ENCODE measurements around the gene SLC47A2. TPM values are rescaled to one million over a fixed set of nuclear protein-coding genes. Genes with fewer than 3 reads are reported as not detected.

The SLC47A2 gene
- total and polyA plus RNA-seq, 2 experiments from 2014 or later = not detected

DNA sequence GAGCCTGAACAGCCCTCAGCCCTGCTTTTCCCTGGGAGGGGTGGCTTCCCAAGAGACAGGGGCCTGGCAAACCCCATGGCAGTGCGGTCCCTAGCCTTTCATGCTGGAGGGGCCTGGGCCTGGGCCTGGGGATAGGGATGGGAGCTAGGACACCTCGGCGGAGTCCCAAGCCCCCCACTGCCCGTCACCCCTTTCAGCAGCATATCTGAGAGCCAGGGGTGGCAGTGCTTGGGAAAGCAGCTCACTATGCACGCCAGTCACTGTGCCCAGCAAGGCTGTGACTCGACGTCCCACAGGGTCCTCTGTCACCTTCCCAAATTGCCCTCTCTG lies 612 bp upstream of the SLC47A2 start (continued):
- no peak for TF ChIP-seq ZNF114 (CRISPR knock-in tag; IDR thresholded peaks at IDR 0.05)
- TF ChIP-seq, protein P1, sequence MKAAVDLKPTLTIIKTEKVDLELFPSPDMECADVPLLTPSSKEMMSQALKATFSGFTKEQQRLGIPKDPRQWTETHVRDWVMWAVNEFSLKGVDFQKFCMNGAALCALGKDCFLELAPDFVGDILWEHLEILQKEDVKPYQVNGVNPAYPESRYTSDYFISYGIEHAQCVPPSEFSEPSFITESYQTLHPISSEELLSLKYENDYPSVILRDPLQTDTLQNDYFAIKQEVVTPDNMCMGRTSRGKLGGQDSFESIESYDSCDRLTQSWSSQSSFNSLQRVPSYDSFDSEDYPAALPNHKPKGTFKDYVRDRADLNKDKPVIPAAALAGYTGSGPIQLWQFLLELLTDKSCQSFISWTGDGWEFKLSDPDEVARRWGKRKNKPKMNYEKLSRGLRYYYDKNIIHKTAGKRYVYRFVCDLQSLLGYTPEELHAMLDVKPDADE (IDR thresholded peaks at IDR 0.05) = no peak

DNA sequence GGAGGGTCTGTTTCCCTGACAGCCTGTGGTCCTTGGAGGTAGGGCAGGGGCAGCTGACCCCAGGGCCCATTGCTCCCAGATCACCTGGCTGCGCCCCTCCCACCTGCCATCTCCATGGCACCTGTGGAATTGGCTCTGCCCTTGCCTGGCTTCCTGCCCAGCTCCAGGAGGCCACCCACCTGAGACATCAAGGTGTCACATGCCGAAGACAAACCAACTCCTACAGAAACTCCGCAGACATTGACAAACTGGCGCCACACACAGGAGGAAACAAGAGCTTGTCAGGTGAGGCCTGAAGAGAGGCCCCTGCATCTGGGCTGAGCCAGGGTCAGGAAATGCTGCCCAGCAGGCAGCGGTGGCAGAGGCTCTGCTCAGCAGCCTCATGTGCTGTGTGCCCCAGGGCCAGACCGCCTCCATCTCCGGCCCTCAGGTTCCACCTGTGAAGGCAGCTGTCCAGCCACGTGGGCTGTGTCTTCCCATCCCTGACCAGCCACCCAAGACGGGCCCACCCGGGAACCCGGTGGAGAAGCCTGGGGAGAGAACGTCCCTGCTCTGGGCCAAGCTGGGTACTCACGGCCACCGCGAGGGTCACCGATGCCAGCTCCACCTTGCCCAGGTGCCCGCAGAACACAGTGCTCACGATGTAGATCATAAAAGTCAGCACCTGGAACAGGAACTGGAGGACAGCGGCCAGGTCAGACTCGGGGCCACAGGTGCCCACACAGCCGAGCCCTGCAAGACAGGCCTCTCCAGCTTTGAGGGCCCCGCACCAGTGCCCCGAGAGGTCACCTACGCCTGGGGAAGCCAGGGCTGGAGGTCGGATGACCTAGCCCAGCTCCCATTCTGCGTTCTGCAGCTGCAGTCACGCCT lies 1.6 kb downstream of the SLC47A2 start:
- H3K4me1 ChIP-seq (ENCODE audit: insufficient read depth) = 0 out of 2 replicates have a peak, but pooled peaks cover 6% of the 10 kb centered on the region

DNA sequence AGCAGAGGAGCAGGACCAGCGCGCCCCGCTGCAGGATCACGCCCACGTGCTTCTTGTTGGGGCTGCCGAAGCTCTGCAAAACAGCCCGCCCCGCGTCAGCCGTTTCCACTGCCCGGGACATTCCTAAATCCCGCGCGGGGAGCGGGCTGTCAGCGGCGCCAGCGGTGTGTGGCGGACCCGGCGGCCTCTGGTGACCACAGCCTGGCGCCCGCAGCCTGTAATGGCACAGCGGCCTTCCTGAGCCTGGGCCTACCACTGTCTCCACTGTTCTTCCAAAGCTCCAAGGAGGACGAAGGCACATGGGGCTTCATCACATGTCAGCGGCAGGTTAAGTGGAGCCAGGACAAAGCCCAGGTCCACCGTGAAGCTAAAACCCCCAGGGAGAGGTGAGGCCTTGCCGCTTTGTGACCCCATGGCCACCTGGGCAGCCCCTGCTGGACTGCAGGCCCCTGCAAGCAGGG lies 2.5 kb downstream of the SLC47A2 start:
- Histone ChIP-seq H3K36me3 (ENCODE audit: insufficient read depth) (no peaks in the 10 kb centered on the region), H3K4me2 (no peak overlapping the region), H3F3A (replicated peaks; ENCODE audit: low read depth) (no peaks in the 10 kb centered on the region), H3K79me2 (replicated peaks; ENCODE audit: insufficient read depth) (no peaks in the 10 kb centered on the region), H2AFZ (0 out of 2 replicates have a peak overlapping the region, but pooled peaks have one; percentile 63), H3K27me3 (ENCODE audit: insufficient read depth) (no peaks in the 10 kb centered on the region), H3K27ac (ENCODE audit: low read depth) (no peak overlapping the region), H3K4me3 (no peak overlapping the region), H3K9me2 (ENCODE audit: insufficient read depth) (no peaks in the 10 kb centered on the region), H3K4me1 (ENCODE audit: insufficient read depth) (0 out of 2 replicates have a peak, but pooled peaks cover 6% of the 10 kb centered on the region), H4K20me1 (replicated peaks; ENCODE audit: insufficient read depth) (no peaks in the 10 kb centered on the region)
- ATAC-seq (peak; percentile 24), DNase-seq (ENCODE audit: low spot score) (peak; percentile 47)
- H3K4me1 Mint-ChIP-seq = peaks cover 14% of the 10 kb centered on the region
- H3K9me3 Mint-ChIP-seq = no peaks in the 10 kb centered on the region
- peaks cover 5% of the 10 kb centered on the region for H3K27me3 Mint-ChIP-seq (ENCODE audit: insufficient read depth, low read depth, poor library complexity)
- no peak overlapping the region for H3K4me3 Mint-ChIP-seq
- no peaks in the 10 kb centered on the region for H3K36me3 Mint-ChIP-seq (ENCODE audit: low read depth)
- no peak overlapping the region for H3K27ac Mint-ChIP-seq
- TF ChIP-seq POLR2AphosphoS5 (IDR thresholded peaks at IDR 0.05; ENCODE audit: low read depth) (no peak), CREB1 (CRISPR knock-in tag; IDR thresholded peaks at IDR 0.05; ENCODE audit: low read depth) (no peak), STAT1 (IDR thresholded peaks at IDR 0.05; ENCODE audit: unreplicated experiment) (no peak), NANOG (IDR thresholded peaks at IDR 0.05; ENCODE audit: borderline replicate concordance) (no peak)
- TF ChIP-seq, protein P1 (IDR thresholded peaks at IDR 0.05) = no peak
- TF ChIP-seq, protein P2, sequence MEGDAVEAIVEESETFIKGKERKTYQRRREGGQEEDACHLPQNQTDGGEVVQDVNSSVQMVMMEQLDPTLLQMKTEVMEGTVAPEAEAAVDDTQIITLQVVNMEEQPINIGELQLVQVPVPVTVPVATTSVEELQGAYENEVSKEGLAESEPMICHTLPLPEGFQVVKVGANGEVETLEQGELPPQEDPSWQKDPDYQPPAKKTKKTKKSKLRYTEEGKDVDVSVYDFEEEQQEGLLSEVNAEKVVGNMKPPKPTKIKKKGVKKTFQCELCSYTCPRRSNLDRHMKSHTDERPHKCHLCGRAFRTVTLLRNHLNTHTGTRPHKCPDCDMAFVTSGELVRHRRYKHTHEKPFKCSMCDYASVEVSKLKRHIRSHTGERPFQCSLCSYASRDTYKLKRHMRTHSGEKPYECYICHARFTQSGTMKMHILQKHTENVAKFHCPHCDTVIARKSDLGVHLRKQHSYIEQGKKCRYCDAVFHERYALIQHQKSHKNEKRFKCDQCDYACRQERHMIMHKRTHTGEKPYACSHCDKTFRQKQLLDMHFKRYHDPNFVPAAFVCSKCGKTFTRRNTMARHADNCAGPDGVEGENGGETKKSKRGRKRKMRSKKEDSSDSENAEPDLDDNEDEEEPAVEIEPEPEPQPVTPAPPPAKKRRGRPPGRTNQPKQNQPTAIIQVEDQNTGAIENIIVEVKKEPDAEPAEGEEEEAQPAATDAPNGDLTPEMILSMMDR (conservative IDR thresholded peaks at IDR 0.05; ENCODE audit: low read depth in 2 of 2) = no peak
- TF ChIP-seq, protein P3, sequence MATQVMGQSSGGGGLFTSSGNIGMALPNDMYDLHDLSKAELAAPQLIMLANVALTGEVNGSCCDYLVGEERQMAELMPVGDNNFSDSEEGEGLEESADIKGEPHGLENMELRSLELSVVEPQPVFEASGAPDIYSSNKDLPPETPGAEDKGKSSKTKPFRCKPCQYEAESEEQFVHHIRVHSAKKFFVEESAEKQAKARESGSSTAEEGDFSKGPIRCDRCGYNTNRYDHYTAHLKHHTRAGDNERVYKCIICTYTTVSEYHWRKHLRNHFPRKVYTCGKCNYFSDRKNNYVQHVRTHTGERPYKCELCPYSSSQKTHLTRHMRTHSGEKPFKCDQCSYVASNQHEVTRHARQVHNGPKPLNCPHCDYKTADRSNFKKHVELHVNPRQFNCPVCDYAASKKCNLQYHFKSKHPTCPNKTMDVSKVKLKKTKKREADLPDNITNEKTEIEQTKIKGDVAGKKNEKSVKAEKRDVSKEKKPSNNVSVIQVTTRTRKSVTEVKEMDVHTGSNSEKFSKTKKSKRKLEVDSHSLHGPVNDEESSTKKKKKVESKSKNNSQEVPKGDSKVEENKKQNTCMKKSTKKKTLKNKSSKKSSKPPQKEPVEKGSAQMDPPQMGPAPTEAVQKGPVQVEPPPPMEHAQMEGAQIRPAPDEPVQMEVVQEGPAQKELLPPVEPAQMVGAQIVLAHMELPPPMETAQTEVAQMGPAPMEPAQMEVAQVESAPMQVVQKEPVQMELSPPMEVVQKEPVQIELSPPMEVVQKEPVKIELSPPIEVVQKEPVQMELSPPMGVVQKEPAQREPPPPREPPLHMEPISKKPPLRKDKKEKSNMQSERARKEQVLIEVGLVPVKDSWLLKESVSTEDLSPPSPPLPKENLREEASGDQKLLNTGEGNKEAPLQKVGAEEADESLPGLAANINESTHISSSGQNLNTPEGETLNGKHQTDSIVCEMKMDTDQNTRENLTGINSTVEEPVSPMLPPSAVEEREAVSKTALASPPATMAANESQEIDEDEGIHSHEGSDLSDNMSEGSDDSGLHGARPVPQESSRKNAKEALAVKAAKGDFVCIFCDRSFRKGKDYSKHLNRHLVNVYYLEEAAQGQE (IDR thresholded peaks at IDR 0.05; ENCODE audit: unreplicated experiment) = no peak

More for the DNA sequence above, 1.6 kb downstream of the SLC47A2 start:
- H4K20me1 ChIP-seq (replicated peaks; ENCODE audit: insufficient read depth) = no peaks in the 10 kb centered on the region
- ATAC-seq (no peak), DNase-seq (ENCODE audit: low spot score) (no peak)
- Mint-ChIP-seq H3K4me1 (peaks cover 14% of the 10 kb centered on the region), H3K27me3 (ENCODE audit: insufficient read depth, low read depth, poor library complexity) (peaks cover 5% of the 10 kb centered on the region), H3K4me3 (no peak overlapping the region; the same call in 2 of the 3 replicates), H3K9me3 (no peaks in the 10 kb centered on the region; the same call in 2 of the 3 replicates), H3K36me3 (ENCODE audit: low read depth) (no peaks in the 10 kb centered on the region), H3K27ac (no peak overlapping the region)
- H3K9me2 ChIP-seq (ENCODE audit: insufficient read depth) = no peaks in the 10 kb centered on the region
- no peaks in the 10 kb centered on the region for H3K27me3 ChIP-seq (ENCODE audit: insufficient read depth)
- no peak overlapping the region for H3K4me2 ChIP-seq
- H2AFZ ChIP-seq = no peak overlapping the region
- H3K36me3 ChIP-seq (ENCODE audit: insufficient read depth) = no peaks in the 10 kb centered on the region
- TF ChIP-seq, protein P2 (conservative IDR thresholded peaks at IDR 0.05; ENCODE audit: low read depth in 2 of 2) = peak in 1 of 2 experiments; percentile 48; a peak in 2 of 4 replicates
- TF ChIP-seq STAT1 (IDR thresholded peaks at IDR 0.05; ENCODE audit: unreplicated experiment) = no peak
- H3K4me3 ChIP-seq = no peak overlapping the region
- no peaks in the 10 kb centered on the region for H3K79me2 ChIP-seq (replicated peaks; ENCODE audit: insufficient read depth)
- no peaks in the 10 kb centered on the region for H3F3A ChIP-seq (replicated peaks; ENCODE audit: low read depth)
- no peak overlapping the region for H3K27ac ChIP-seq (ENCODE audit: low read depth)
